Lower leg skin (tissue), 3 donors: ENCODE results near the gene RRAGD.

Experiments used
- CTCF ChIP-seq, 3 donors: fragments of 450-650 bp; IDR thresholded peaks; one replicate each; pipeline ENCODE4 v1.5.1; 2016; ENCODE audit warnings: antibody characterized with exemption in 3 of 3, mild to moderate bottlenecking in 3 of 3, moderate library complexity in 2 of 3
- POLR2A ChIP-seq, 2 donors: fragments of 450-650 bp; IDR thresholded peaks; one replicate each; pipeline ENCODE4 v1.6.1; 2016 to 2017; ENCODE audit warnings: antibody characterized with exemption in 2 of 2, mild to moderate bottlenecking in 1 of 2, moderate library complexity in 1 of 2

GRCh38 chr6:89459501-89459900, 47.4 kb upstream of the RRAGD start:
- TF ChIP-seq POLR2A (IDR thresholded peaks at IDR 0.05) (no peak), CTCF (IDR thresholded peaks at IDR 0.05) (no peak)
